GM23338 (cell line): ENCODE measurements around the gene SMYD3. TPM values are rescaled to one million over a fixed set of nuclear protein-coding genes. Genes with fewer than 3 reads are reported as not detected.

Experiments
- ATAC-seq: fragments of 200-7000 bp; cut with Tn5 transposase; 3 replicates; pipeline ENCODE4 v1.9.1; 2020
- DNase-seq: peaks from one replicate; pipeline ENCODE4 v3.0.0-alpha.2; 2015; ENCODE audit warnings: low spot score
- H2AFZ ChIP-seq: fragments of 200-600 bp; sonication (generic); 2 replicates; pipeline ENCODE4 v1.8.0; 2016; ENCODE audit warnings: antibody characterized with exemption, mild to moderate bottlenecking, moderate library complexity
- H3F3A ChIP-seq: fragments of 200-600 bp; sonication (generic); replicated peaks from 2 replicates; pipeline ENCODE4 v1.8.0; 2017; ENCODE audit warnings: antibody characterized with exemption, mixed run types, low read depth
- H3K27ac ChIP-seq: fragments of 200-600 bp; sonication (generic); 2 replicates; pipeline ENCODE4 v1.6.1; 2016; ENCODE audit warnings: low read depth
- H3K27me3 ChIP-seq: fragments of 200-600 bp; sonication (generic); 2 replicates; pipeline ENCODE4 v1.8.0; 2016; ENCODE audit warnings: mild to moderate bottlenecking, mixed run types, moderate library complexity; ENCODE audit not compliant: insufficient read depth
- H3K36me3 ChIP-seq: fragments of 200-600 bp; sonication (generic); 2 replicates; pipeline ENCODE4 v1.8.0; 2016; ENCODE audit warnings: mild to moderate bottlenecking; ENCODE audit not compliant: insufficient read depth
- H3K4me1 ChIP-seq: fragments of 200-600 bp; sonication (generic); 2 replicates; pipeline ENCODE4 v1.8.0; 2016; ENCODE audit warnings: mild to moderate bottlenecking, moderate library complexity; ENCODE audit not compliant: insufficient read depth
- H3K4me2 ChIP-seq: fragments of 200-600 bp; sonication (generic); 2 replicates; pipeline ENCODE4 v1.7.1; 2017; ENCODE audit warnings: mixed run types
- H3K4me3 ChIP-seq: fragments of 200-600 bp; sonication (generic); 2 replicates; pipeline ENCODE4 v1.6.1; 2016; ENCODE audit warnings: mixed run types
- H3K79me2 ChIP-seq: fragments of 200-600 bp; sonication (generic); replicated peaks from 2 replicates; pipeline ENCODE4 v1.8.0; 2017; ENCODE audit warnings: mild to moderate bottlenecking; ENCODE audit not compliant: insufficient read depth
- H3K9me2 ChIP-seq: fragments of 200-600 bp; sonication (generic); 2 replicates; pipeline ENCODE4 v1.8.0; 2017; ENCODE audit not compliant: insufficient read depth
- H4K20me1 ChIP-seq: fragments of 200-600 bp; sonication (generic); replicated peaks from 2 replicates; pipeline ENCODE4 v1.8.0; 2017; ENCODE audit warnings: mild to moderate bottlenecking; ENCODE audit not compliant: insufficient read depth
- H3K27ac Mint-ChIP-seq: 2 replicates; pipeline ENCODE4 v1.8.0; 2020; ENCODE audit warnings: inconsistent platforms, mild to moderate bottlenecking, moderate library complexity, mixed read lengths
- H3K27me3 Mint-ChIP-seq: 3 replicates; pipeline ENCODE4 v1.8.0; 2022; ENCODE audit warnings: low read depth, mild to moderate bottlenecking, moderate library complexity, mixed read lengths, inconsistent platforms; ENCODE audit not compliant: insufficient read depth, poor library complexity
- H3K36me3 Mint-ChIP-seq: 3 replicates; pipeline ENCODE4 v1.8.0; 2021; ENCODE audit warnings: low read depth, mild to moderate bottlenecking, inconsistent platforms, moderate library complexity, mixed read lengths
- H3K4me1 Mint-ChIP-seq: 3 replicates; pipeline ENCODE4 v1.8.0; 2020; ENCODE audit warnings: mild to moderate bottlenecking, inconsistent platforms, mixed read lengths
- H3K4me3 Mint-ChIP-seq: 3 replicates; pipeline ENCODE4 v1.8.0; 2021; ENCODE audit warnings: moderate library complexity, mild to moderate bottlenecking, inconsistent platforms, mixed read lengths
- H3K9me3 Mint-ChIP-seq: 3 replicates; pipeline ENCODE4 v1.8.0; 2020; ENCODE audit warnings: moderate library complexity, mild to moderate bottlenecking, inconsistent platforms, mixed read lengths
- CTCF ChIP-seq, 2 experiments: fragments of 200-600 bp in 1 of 2; sonication (generic) in 1 of 2; conservative IDR thresholded peaks; 2 replicates each; pipeline versions ENCODE4 v1.5.1 to v1.6.1; 2016 to 2017; ENCODE audit warnings: antibody characterized with exemption in 2 of 2, low read depth in 2 of 2, mild to moderate bottlenecking in 2 of 2, moderate library complexity in 1 of 2
- ETS1 ChIP-seq: IDR thresholded peaks from 2 replicates; pipeline ENCODE4 v1.6.1; 2016; ENCODE audit warnings: antibody characterized with exemption
- EZH2 ChIP-seq: fragments of 200-600 bp; sonication (generic); IDR thresholded peaks from one replicate; pipeline ENCODE4 v1.8.0; 2017; ENCODE audit warnings: antibody characterized with exemption, mild to moderate bottlenecking, low read depth; ENCODE audit not compliant: unreplicated experiment
- EZH2phosphoT487 ChIP-seq: fragments of 200-600 bp; sonication (generic); IDR thresholded peaks from one replicate; pipeline ENCODE4 v1.8.1; 2018; ENCODE audit warnings: antibody characterized with exemption; ENCODE audit not compliant: unreplicated experiment
- NANOG ChIP-seq: IDR thresholded peaks from 2 replicates; pipeline ENCODE4 v1.6.1; 2016; ENCODE audit warnings: antibody characterized with exemption, borderline replicate concordance
- REST ChIP-seq: IDR thresholded peaks from one replicate; pipeline ENCODE4 v1.6.1; 2018; ENCODE audit warnings: antibody characterized with exemption; ENCODE audit not compliant: unreplicated experiment
- ZNF462 ChIP-seq: fragments of 250-450 bp; sonication (Bioruptor Pico); IDR thresholded peaks from 2 replicates; pipeline ENCODE4 v1.5.0; 2020; ENCODE audit warnings: mild to moderate bottlenecking, moderate library complexity
- polyA plus RNA-seq: library from polyadenylated mRNA; unstranded; fragments of >200 nt; fragmentation: Nextera tagmentation; extraction: Ambion mirVana; gene quantifications from 2 replicates; pipeline ENCODE4 v1.2.1, GENCODE V29; 2016
- total RNA-seq: library from RNA; depleted of rRNA; stranded (reverse); fragments of >200 nt; shearing (Covaris generic); gene quantifications from 2 replicates; pipeline ENCODE4 v1.2.3, GENCODE V29; 2014

The SMYD3 gene
- total and polyA plus RNA-seq, 2 experiments from 2014 or later = 31.8 to 34.4 TPM

- Histone ChIP-seq H3K36me3 (no peaks in the 10 kb centered on the region), H3K4me3 (no peak overlapping the region), H3K27me3 (no peaks in the 10 kb centered on the region), H3K4me1 (no peaks in the 10 kb centered on the region), H3K27ac (no peak overlapping the region), H4K20me1 (no peaks in the 10 kb centered on the region), H3F3A (no peaks in the 10 kb centered on the region), H3K79me2 (no peaks in the 10 kb centered on the region), H3K4me2 (no peak overlapping the region), H3K9me2 (no peaks in the 10 kb centered on the region), H2AFZ (no peak overlapping the region)
- H3K27ac Mint-ChIP-seq = no peak overlapping the region
- DNase-seq = no peak
- H3K9me3 Mint-ChIP-seq = peaks cover 7% of the 10 kb centered on the region; the same call in 2 of the 3 replicates
- no peak overlapping the region for H3K4me3 Mint-ChIP-seq
- peaks cover 2% of the 10 kb centered on the region; the same call in 1 of the 3 replicates for H3K36me3 Mint-ChIP-seq
- H3K4me1 Mint-ChIP-seq = peaks cover 8% of the 10 kb centered on the region
- TF ChIP-seq REST (no peak), ETS1 (no peak), CTCF (conservative IDR thresholded peaks at IDR 0.05; ENCODE audit: low read depth in 2 of 2) (peak in 1 of 2 experiments; percentile 43; a peak in 2 of 4 replicates), EZH2 (no peak)
- no peaks in the 10 kb centered on the region for H3K27me3 Mint-ChIP-seq
- ATAC-seq = no peak
These were observed 727.0 kb downstream of the SMYD3 start for GRCh38 chr1:245779797-245780755.

GRCh38 chr1:245777752-245778151 lies 729.3 kb downstream of the SMYD3 start:
- H3K4me1 Mint-ChIP-seq = peaks cover 8% of the 10 kb centered on the region
- H3K27me3 Mint-ChIP-seq = no peaks in the 10 kb centered on the region
- DNase-seq = no peak
- H3K4me3 Mint-ChIP-seq = no peak overlapping the region
- H3K27ac Mint-ChIP-seq = no peak overlapping the region
- ATAC-seq = no peak
- Histone ChIP-seq H3F3A (no peaks in the 10 kb centered on the region), H3K4me1 (no peaks in the 10 kb centered on the region), H3K79me2 (no peaks in the 10 kb centered on the region), H3K27ac (no peak overlapping the region), H3K27me3 (no peaks in the 10 kb centered on the region), H3K4me2 (no peak overlapping the region), H2AFZ (no peak overlapping the region), H3K9me2 (no peaks in the 10 kb centered on the region), H3K36me3 (no peaks in the 10 kb centered on the region), H4K20me1 (no peaks in the 10 kb centered on the region), H3K4me3 (no peak overlapping the region)
- H3K9me3 Mint-ChIP-seq = peaks cover 7% of the 10 kb centered on the region; the same call in 2 of the 3 replicates
- H3K36me3 Mint-ChIP-seq = peaks cover 2% of the 10 kb centered on the region; the same call in 1 of the 3 replicates
- TF ChIP-seq EZH2phosphoT487 (no peak), NANOG (no peak), ZNF462 (CRISPR knock-in tag) (no peak)
